WTC11 (cell line): ENCODE measurements around the gene PSPC1. TPM values are rescaled to one million over a fixed set of nuclear protein-coding genes. Genes with fewer than 3 reads are reported as not detected.

Source experiments
- ATAC-seq: fragments of 200-7000 bp; cut with Tn5 transposase; 2 replicates; pipeline ENCODE4 v1.10.0; 2021; ENCODE audit warnings: mild to moderate bottlenecking, moderate library complexity
- CTCF ChIA-PET: fragments of 300-600 bp; sonication (Branson Sonifier 250); formaldehyde crosslinking; loops from one replicate; lab custom pipeline; 2021; ENCODE audit warnings: antibody characterized with exemption; lab: Charles Lee
- POLR2A ChIA-PET: fragments of 350-600 bp; sonication (Branson Sonifier 250); formaldehyde crosslinking; loops from one replicate; lab custom pipeline; 2021; ENCODE audit warnings: antibody characterized with exemption; lab: Charles Lee
- DNase-seq: peaks from one replicate; pipeline ENCODE4 v3.0.0; 2021; ENCODE audit warnings: low spot score
- H3K27ac Mint-ChIP-seq: 2 replicates; pipeline ENCODE4 v1.8.0; 2021; ENCODE audit warnings: mixed read lengths
- H3K27me3 Mint-ChIP-seq: 2 replicates; pipeline ENCODE4 v1.8.0; 2021; ENCODE audit warnings: low read depth, mild to moderate bottlenecking, moderate library complexity, mixed read lengths
- H3K36me3 Mint-ChIP-seq: 2 replicates; pipeline ENCODE4 v1.8.0; 2021; ENCODE audit warnings: mixed read lengths
- H3K4me1 Mint-ChIP-seq: 2 replicates; pipeline ENCODE4 v1.8.0; 2022; ENCODE audit warnings: mixed read lengths
- H3K4me3 Mint-ChIP-seq: 2 replicates; pipeline ENCODE4 v1.8.0; 2021; ENCODE audit warnings: mild to moderate bottlenecking, moderate library complexity, mixed read lengths
- H3K9me3 Mint-ChIP-seq: 2 replicates; pipeline ENCODE4 v1.8.0; 2021; ENCODE audit warnings: mixed read lengths
- CBFB ChIP-seq: sonication (generic); formaldehyde crosslinking; IDR thresholded peaks from 2 replicates; pipeline ENCODE4 v1.8.1; 2022; ENCODE audit warnings: mild to moderate bottlenecking, low read depth, missing genetic modification reagents
- GRHL2 ChIP-seq: fragments of 250-450 bp; sonication (Bioruptor Pico); IDR thresholded peaks from 2 replicates; pipeline ENCODE4 v1.8.0; 2022; ENCODE audit warnings: mild to moderate bottlenecking, moderate library complexity; ENCODE audit not compliant: insufficient replicate concordance, severe bottlenecking
- IRF2 ChIP-seq: sonication (generic); formaldehyde crosslinking; IDR thresholded peaks from 2 replicates; pipeline ENCODE4 v1.8.0; 2022; ENCODE audit warnings: low read depth, missing genetic modification reagents, borderline replicate concordance
- JUN ChIP-seq: sonication (generic); formaldehyde crosslinking; IDR thresholded peaks from 2 replicates; pipeline ENCODE4 v1.8.0; 2023; ENCODE audit warnings: mild to moderate bottlenecking, missing genetic modification reagents
- MYBL2 ChIP-seq: sonication (generic); formaldehyde crosslinking; IDR thresholded peaks from 2 replicates; pipeline ENCODE4 v1.8.1; 2023; ENCODE audit warnings: mild to moderate bottlenecking, moderate library complexity, missing genetic modification reagents
- NFATC4 ChIP-seq: fragments of 250-450 bp; sonication (Bioruptor Pico); IDR thresholded peaks from 2 replicates; pipeline ENCODE4 v1.9.0; 2021; ENCODE audit warnings: mild to moderate bottlenecking
- SP1 ChIP-seq: sonication (generic); formaldehyde crosslinking; conservative IDR thresholded peaks from 2 replicates; pipeline ENCODE4 v1.8.1; 2022; ENCODE audit warnings: missing genetic modification reagents
- ZNF138 ChIP-seq: sonication (generic); formaldehyde crosslinking; conservative IDR thresholded peaks from 2 replicates; pipeline ENCODE4 v1.8.1; 2022; ENCODE audit warnings: mild to moderate bottlenecking, moderate library complexity, missing genetic modification reagents
- ZNF232 ChIP-seq: sonication (generic); formaldehyde crosslinking; IDR thresholded peaks from 2 replicates; pipeline ENCODE4 v1.8.0; 2022; ENCODE audit warnings: mild to moderate bottlenecking, missing genetic modification reagents
- ZNF263 ChIP-seq: sonication (generic); formaldehyde crosslinking; IDR thresholded peaks from 2 replicates; pipeline ENCODE4 v1.8.1; 2022; ENCODE audit warnings: low read depth, mild to moderate bottlenecking, moderate library complexity, missing genetic modification reagents
- ZNF416 ChIP-seq: fragments of 250-450 bp; sonication (Bioruptor Pico); IDR thresholded peaks from 2 replicates; pipeline ENCODE4 v1.9.0; 2021; ENCODE audit warnings: mild to moderate bottlenecking, inconsistent platforms
- ZNF423 ChIP-seq: fragments of 250-450 bp; sonication (Bioruptor Pico); IDR thresholded peaks from 2 replicates; pipeline ENCODE4 v2.1.2; 2022; ENCODE audit warnings: mild to moderate bottlenecking, moderate library complexity
- total RNA-seq: library from RNA; stranded (reverse); gene quantifications from 3 replicates; pipeline ENCODE4 v1.2.3, GENCODE V29; 2021
- TF ChIP-seq, protein P1 (sequence below): sonication (generic); formaldehyde crosslinking; IDR thresholded peaks from 2 replicates; pipeline ENCODE4 v1.8.1; 2023; ENCODE audit warnings: mild to moderate bottlenecking, moderate library complexity, missing genetic modification reagents
- TF ChIP-seq, protein P2 (sequence below): fragments of 250-450 bp; sonication (Bioruptor Pico); IDR thresholded peaks from 2 replicates; pipeline ENCODE4 v1.9.0; 2021; ENCODE audit warnings: moderate library complexity, mild to moderate bottlenecking, inconsistent platforms, borderline replicate concordance
- TF ChIP-seq, protein P3 (sequence below): sonication (generic); formaldehyde crosslinking; IDR thresholded peaks from 2 replicates; pipeline ENCODE4 v1.8.1; 2023; ENCODE audit warnings: mild to moderate bottlenecking, missing genetic modification reagents, borderline replicate concordance
- TF ChIP-seq, protein P4 (sequence below): sonication (generic); formaldehyde crosslinking; IDR thresholded peaks from 2 replicates; pipeline ENCODE4 v1.8.0; 2022; ENCODE audit warnings: mild to moderate bottlenecking, missing genetic modification reagents
- TF ChIP-seq, protein P5 (sequence below): sonication (generic); formaldehyde crosslinking; IDR thresholded peaks from 2 replicates; pipeline ENCODE4 v1.8.1; 2023; ENCODE audit warnings: mild to moderate bottlenecking, missing genetic modification reagents
- TF ChIP-seq, protein P6 (sequence below): sonication (generic); formaldehyde crosslinking; IDR thresholded peaks from 2 replicates; pipeline ENCODE4 v1.8.0; 2022; ENCODE audit warnings: mild to moderate bottlenecking, missing genetic modification reagents
- TF ChIP-seq, protein P7 (sequence below): fragments of 250-450 bp; sonication (Bioruptor Pico); IDR thresholded peaks from 2 replicates; pipeline ENCODE4 v1.9.0; 2021; ENCODE audit warnings: mild to moderate bottlenecking, borderline replicate concordance

Gene PSPC1
- total RNA-seq, 1 experiment from 2014 or later, result 67.5 TPM

DNA sequence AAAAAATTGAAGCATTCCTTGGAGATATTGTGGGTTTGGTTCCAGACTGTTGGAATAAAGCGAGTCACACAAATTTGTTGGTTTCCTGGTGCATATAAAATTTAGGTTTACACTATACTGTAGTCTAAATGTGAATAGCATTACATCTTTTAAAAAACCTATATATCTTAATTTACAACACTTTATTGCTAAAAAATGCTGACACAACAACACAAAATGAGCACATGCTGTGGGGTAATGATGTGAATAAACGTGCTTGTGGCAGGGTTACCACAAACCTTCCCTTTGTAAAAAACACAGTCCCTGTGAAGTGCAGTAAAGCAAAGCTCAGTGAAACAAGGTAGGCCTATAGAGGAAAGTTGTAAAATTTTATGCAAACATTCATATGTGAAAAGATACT, 121.6 kb downstream of the PSPC1 start:
- Mint-ChIP-seq H3K36me3 (peaks cover 32% of the 10 kb centered on the region), H3K4me3 (no peak overlapping the region), H3K9me3 (no peaks in the 10 kb centered on the region), H3K4me1 (peaks cover 6% of the 10 kb centered on the region), H3K27me3 (no peaks in the 10 kb centered on the region), H3K27ac (no peak overlapping the region)
- ChIA-PET POLR2A (no interaction called here), CTCF (interaction anchor here (0.6 to 1.5 kb wide), 2 partner anchors 157 to 159 kb away, joined by 3 read pairs; no protein-coding TSS in a partner anchor)
- DNase-seq (no peak), ATAC-seq (no peak)
- TF ChIP-seq IRF2 (CRISPR knock-in tag) (no peak), NFATC4 (CRISPR knock-in tag) (no peak), MYBL2 (CRISPR knock-in tag) (no peak), SP1 (CRISPR knock-in tag) (no peak), GRHL2 (CRISPR knock-in tag) (no peak), ZNF416 (CRISPR knock-in tag) (no peak), CBFB (CRISPR knock-in tag) (no peak), ZNF423 (no peak), ZNF232 (CRISPR knock-in tag) (no peak), ZNF263 (CRISPR knock-in tag) (no peak)
- TF ChIP-seq, protein P1, sequence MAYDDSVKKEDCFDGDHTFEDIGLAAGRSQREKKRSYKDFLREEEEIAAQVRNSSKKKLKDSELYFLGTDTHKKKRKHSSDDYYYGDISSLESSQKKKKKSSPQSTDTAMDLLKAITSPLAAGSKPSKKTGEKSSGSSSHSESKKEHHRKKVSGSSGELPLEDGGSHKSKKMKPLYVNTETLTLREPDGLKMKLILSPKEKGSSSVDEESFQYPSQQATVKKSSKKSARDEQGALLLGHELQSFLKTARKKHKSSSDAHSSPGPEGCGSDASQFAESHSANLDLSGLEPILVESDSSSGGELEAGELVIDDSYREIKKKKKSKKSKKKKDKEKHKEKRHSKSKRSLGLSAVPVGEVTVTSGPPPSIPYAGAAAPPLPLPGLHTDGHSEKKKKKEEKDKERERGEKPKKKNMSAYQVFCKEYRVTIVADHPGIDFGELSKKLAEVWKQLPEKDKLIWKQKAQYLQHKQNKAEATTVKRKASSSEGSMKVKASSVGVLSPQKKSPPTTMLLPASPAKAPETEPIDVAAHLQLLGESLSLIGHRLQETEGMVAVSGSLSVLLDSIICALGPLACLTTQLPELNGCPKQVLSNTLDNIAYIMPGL, result no peak
- TF ChIP-seq, protein P2, sequence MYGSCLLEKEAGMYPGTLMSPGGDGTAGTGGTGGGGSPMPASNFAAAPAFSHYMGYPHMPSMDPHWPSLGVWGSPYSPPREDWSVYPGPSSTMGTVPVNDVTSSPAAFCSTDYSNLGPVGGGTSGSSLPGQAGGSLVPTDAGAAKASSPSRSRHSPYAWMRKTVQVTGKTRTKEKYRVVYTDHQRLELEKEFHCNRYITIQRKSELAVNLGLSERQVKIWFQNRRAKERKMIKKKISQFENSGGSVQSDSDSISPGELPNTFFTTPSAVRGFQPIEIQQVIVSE (CRISPR knock-in tag), result no peak
- TF ChIP-seq, protein P3, sequence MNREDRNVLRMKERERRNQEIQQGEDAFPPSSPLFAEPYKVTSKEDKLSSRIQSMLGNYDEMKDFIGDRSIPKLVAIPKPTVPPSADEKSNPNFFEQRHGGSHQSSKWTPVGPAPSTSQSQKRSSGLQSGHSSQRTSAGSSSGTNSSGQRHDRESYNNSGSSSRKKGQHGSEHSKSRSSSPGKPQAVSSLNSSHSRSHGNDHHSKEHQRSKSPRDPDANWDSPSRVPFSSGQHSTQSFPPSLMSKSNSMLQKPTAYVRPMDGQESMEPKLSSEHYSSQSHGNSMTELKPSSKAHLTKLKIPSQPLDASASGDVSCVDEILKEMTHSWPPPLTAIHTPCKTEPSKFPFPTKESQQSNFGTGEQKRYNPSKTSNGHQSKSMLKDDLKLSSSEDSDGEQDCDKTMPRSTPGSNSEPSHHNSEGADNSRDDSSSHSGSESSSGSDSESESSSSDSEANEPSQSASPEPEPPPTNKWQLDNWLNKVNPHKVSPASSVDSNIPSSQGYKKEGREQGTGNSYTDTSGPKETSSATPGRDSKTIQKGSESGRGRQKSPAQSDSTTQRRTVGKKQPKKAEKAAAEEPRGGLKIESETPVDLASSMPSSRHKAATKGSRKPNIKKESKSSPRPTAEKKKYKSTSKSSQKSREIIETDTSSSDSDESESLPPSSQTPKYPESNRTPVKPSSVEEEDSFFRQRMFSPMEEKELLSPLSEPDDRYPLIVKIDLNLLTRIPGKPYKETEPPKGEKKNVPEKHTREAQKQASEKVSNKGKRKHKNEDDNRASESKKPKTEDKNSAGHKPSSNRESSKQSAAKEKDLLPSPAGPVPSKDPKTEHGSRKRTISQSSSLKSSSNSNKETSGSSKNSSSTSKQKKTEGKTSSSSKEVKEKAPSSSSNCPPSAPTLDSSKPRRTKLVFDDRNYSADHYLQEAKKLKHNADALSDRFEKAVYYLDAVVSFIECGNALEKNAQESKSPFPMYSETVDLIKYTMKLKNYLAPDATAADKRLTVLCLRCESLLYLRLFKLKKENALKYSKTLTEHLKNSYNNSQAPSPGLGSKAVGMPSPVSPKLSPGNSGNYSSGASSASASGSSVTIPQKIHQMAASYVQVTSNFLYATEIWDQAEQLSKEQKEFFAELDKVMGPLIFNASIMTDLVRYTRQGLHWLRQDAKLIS (CRISPR knock-in tag), result no peak
- TF ChIP-seq, protein P4, sequence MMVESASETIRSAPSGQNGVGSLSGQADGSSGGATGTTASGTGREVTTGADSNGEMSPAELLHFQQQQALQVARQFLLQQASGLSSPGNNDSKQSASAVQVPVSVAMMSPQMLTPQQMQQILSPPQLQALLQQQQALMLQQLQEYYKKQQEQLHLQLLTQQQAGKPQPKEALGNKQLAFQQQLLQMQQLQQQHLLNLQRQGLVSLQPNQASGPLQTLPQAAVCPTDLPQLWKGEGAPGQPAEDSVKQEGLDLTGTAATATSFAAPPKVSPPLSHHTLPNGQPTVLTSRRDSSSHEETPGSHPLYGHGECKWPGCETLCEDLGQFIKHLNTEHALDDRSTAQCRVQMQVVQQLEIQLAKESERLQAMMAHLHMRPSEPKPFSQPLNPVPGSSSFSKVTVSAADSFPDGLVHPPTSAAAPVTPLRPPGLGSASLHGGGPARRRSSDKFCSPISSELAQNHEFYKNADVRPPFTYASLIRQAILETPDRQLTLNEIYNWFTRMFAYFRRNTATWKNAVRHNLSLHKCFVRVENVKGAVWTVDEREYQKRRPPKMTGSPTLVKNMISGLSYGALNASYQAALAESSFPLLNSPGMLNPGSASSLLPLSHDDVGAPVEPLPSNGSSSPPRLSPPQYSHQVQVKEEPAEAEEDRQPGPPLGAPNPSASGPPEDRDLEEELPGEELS (CRISPR knock-in tag), result no peak
- TF ChIP-seq, protein P5, sequence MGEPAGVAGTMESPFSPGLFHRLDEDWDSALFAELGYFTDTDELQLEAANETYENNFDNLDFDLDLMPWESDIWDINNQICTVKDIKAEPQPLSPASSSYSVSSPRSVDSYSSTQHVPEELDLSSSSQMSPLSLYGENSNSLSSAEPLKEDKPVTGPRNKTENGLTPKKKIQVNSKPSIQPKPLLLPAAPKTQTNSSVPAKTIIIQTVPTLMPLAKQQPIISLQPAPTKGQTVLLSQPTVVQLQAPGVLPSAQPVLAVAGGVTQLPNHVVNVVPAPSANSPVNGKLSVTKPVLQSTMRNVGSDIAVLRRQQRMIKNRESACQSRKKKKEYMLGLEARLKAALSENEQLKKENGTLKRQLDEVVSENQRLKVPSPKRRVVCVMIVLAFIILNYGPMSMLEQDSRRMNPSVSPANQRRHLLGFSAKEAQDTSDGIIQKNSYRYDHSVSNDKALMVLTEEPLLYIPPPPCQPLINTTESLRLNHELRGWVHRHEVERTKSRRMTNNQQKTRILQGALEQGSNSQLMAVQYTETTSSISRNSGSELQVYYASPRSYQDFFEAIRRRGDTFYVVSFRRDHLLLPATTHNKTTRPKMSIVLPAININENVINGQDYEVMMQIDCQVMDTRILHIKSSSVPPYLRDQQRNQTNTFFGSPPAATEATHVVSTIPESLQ (CRISPR knock-in tag), result no peak

DNA sequence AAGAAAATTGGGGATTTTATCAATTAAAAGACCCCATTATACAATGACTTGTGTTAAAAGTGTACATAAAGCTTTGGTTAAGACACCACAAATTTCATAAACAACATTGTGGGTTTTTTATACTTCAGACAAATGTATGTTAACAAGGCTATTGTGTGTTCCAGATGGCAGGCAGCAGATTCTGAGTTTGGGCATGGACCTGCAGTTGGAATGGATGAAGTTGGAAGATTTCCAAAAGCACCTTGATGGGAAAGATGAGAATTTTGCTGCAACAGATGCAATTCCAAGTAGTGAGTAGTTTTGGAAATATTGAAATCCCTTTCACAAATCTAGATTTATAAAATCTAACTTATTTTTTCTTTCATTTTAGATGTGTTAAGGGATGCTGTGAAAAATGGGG, 123.9 kb downstream of the PSPC1 start:
- ChIA-PET CTCF (interaction anchor here (0.6 kb wide), 1 partner anchor 828 kb away, joined by 3 read pairs; no protein-coding TSS in a partner anchor), POLR2A (no interaction called here)
- no peak for ATAC-seq
- Mint-ChIP-seq H3K4me3 (no peak overlapping the region), H3K27ac (no peak overlapping the region), H3K4me1 (no peaks in the 10 kb centered on the region), H3K9me3 (no peaks in the 10 kb centered on the region), H3K27me3 (no peaks in the 10 kb centered on the region), H3K36me3 (peaks cover 24% of the 10 kb centered on the region)
- DNase-seq, result no peak
- TF ChIP-seq JUN (no peak), ZNF138 (no peak), IRF2 (CRISPR knock-in tag) (no peak)
- TF ChIP-seq, protein P6, sequence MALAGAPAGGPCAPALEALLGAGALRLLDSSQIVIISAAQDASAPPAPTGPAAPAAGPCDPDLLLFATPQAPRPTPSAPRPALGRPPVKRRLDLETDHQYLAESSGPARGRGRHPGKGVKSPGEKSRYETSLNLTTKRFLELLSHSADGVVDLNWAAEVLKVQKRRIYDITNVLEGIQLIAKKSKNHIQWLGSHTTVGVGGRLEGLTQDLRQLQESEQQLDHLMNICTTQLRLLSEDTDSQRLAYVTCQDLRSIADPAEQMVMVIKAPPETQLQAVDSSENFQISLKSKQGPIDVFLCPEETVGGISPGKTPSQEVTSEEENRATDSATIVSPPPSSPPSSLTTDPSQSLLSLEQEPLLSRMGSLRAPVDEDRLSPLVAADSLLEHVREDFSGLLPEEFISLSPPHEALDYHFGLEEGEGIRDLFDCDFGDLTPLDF, result no peak
- TF ChIP-seq, protein P7, sequence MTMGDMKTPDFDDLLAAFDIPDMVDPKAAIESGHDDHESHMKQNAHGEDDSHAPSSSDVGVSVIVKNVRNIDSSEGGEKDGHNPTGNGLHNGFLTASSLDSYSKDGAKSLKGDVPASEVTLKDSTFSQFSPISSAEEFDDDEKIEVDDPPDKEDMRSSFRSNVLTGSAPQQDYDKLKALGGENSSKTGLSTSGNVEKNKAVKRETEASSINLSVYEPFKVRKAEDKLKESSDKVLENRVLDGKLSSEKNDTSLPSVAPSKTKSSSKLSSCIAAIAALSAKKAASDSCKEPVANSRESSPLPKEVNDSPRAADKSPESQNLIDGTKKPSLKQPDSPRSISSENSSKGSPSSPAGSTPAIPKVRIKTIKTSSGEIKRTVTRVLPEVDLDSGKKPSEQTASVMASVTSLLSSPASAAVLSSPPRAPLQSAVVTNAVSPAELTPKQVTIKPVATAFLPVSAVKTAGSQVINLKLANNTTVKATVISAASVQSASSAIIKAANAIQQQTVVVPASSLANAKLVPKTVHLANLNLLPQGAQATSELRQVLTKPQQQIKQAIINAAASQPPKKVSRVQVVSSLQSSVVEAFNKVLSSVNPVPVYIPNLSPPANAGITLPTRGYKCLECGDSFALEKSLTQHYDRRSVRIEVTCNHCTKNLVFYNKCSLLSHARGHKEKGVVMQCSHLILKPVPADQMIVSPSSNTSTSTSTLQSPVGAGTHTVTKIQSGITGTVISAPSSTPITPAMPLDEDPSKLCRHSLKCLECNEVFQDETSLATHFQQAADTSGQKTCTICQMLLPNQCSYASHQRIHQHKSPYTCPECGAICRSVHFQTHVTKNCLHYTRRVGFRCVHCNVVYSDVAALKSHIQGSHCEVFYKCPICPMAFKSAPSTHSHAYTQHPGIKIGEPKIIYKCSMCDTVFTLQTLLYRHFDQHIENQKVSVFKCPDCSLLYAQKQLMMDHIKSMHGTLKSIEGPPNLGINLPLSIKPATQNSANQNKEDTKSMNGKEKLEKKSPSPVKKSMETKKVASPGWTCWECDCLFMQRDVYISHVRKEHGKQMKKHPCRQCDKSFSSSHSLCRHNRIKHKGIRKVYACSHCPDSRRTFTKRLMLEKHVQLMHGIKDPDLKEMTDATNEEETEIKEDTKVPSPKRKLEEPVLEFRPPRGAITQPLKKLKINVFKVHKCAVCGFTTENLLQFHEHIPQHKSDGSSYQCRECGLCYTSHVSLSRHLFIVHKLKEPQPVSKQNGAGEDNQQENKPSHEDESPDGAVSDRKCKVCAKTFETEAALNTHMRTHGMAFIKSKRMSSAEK (CRISPR knock-in tag), result no peak
